ENCODE data around the gene RUVBL2. TPM values are rescaled to one million over a fixed set of nuclear protein-coding genes. Genes with fewer than 3 reads are reported as not detected.

RUVBL2 gene
- total and polyA plus RNA-seq, 4 donors: 29.6 to 80.1 (median 49.6) TPM

- Histone ChIP-seq H3K4me3 (ENCODE audit: low read depth in 1 of 3, low read length in 3 of 3) (no peak overlapping the region), H3K27me3 (ENCODE audit: control insufficient read depth in 4 of 4, insufficient read depth in 4 of 4, low read length in 3 of 4) (no peaks in the 10 kb centered on the region), H3K27ac (ENCODE audit: low read depth in 1 of 2, low read length in 2 of 2) (no peak overlapping the region), H3K9me3 (ENCODE audit: control insufficient read depth in 4 of 4, low read length in 3 of 4) (no peaks in the 10 kb centered on the region), H3K9ac (ENCODE audit: low read depth in 1 of 2, low read length in 2 of 2) (no peak overlapping the region), H3K4me1 (ENCODE audit: control insufficient read depth in 4 of 4, insufficient read depth in 4 of 4, low read length in 3 of 4) (peaks cover 1 to 6% (median 4%) of the 10 kb centered on the region in 4 donors), H3K36me3 (ENCODE audit: control insufficient read depth in 4 of 4, insufficient read depth in 3 of 4, low read depth in 1 of 4, low read length in 3 of 4) (no peaks in the 10 kb centered on the region)
- WGBS: 81% methylated on average over 3 of the region's 3 CpGs
- DNase-seq (ENCODE audit: low spot score): no peak
- TF ChIP-seq YY1 (IDR thresholded peaks at IDR 0.05): peak; percentile 13
- no peak for TF ChIP-seq REST (IDR thresholded peaks at IDR 0.05)
These were observed 43.5 kb upstream of the RUVBL2 start for GRCh38 chr19:48950159-48950558.

GRCh38 chr19:48950830-48951519 is 42.7 kb upstream of the RUVBL2 start:
- no peaks in the 10 kb centered on the region for H3K36me3 ChIP-seq (ENCODE audit: control insufficient read depth in 4 of 4, insufficient read depth in 3 of 4, low read depth in 1 of 4, low read length in 3 of 4)
- TF ChIP-seq JUND (IDR thresholded peaks at IDR 0.05) (no peak), MAX (IDR thresholded peaks at IDR 0.05) (no peak), ATF3 (IDR thresholded peaks at IDR 0.05) (no peak), CTCF (IDR thresholded peaks at IDR 0.05; ENCODE audit: low read depth, low read length, missing input control) (no peak), NR2F2 (IDR thresholded peaks at IDR 0.05) (no peak), GABPA (IDR thresholded peaks at IDR 0.05 in 1 of 2, conservative IDR thresholded peaks at IDR 0.05 in 1 of 2) (no peak), RXRA (IDR thresholded peaks at IDR 0.05) (no peak), HNF4A (conservative IDR thresholded peaks at IDR 0.05) (no peak), ZBTB33 (IDR thresholded peaks at IDR 0.05) (no peak), FOXA2 (IDR thresholded peaks at IDR 0.05) (no peak), SP1 (IDR thresholded peaks at IDR 0.05) (no peak), HNF4G (IDR thresholded peaks at IDR 0.05) (no peak), FOXA1 (IDR thresholded peaks at IDR 0.05) (no peak), RAD21 (IDR thresholded peaks at IDR 0.05) (no peak), YY1 (IDR thresholded peaks at IDR 0.05) (no peak), REST (IDR thresholded peaks at IDR 0.05) (no peak), TAF1 (conservative IDR thresholded peaks at IDR 0.05) (no peak), EGR1 (IDR thresholded peaks at IDR 0.05; ENCODE audit: low read depth in 2 of 2) (no peak)
- no peak overlapping the region for H3K27ac ChIP-seq (ENCODE audit: low read depth in 1 of 2, low read length in 2 of 2)
- H3K9me3 ChIP-seq (ENCODE audit: control insufficient read depth in 4 of 4, low read length in 3 of 4): no peaks in the 10 kb centered on the region
- no peak for DNase-seq (ENCODE audit: low spot score)
- H3K27me3 ChIP-seq (ENCODE audit: control insufficient read depth in 4 of 4, insufficient read depth in 4 of 4, low read length in 3 of 4): no peaks in the 10 kb centered on the region
- H3K4me3 ChIP-seq (ENCODE audit: low read depth in 1 of 3, low read length in 3 of 3): no peak overlapping the region
- WGBS: 58% methylated on average over 9 of the region's 9 CpGs
- peaks cover 4 to 14% (median 11%) of the 10 kb centered on the region in 4 donors for H3K4me1 ChIP-seq (ENCODE audit: control insufficient read depth in 4 of 4, insufficient read depth in 4 of 4, low read length in 3 of 4)
- H3K9ac ChIP-seq (ENCODE audit: low read depth in 1 of 2, low read length in 2 of 2): no peak overlapping the region
